Activated gamma-delta T cell (primary cell): ENCODE measurements around the gene LMNA.

Source experiments
- DNase-seq: peaks from one replicate; lab custom pipeline; 2025; lab: John Stamatoyannopoulos, UW

Gene LMNA

GRCh38 chr1:156140879-156141707, 26.6 kb downstream of the LMNA start:
- DNase-seq, result peak; percentile 28

- no peak for DNase-seq
Observed at GRCh38 chr1:156143765-156144489, 29.4 kb downstream of the LMNA start.

GRCh38 chr1:156144742-156145141, 30.2 kb downstream of the LMNA start:
- DNase-seq, result no peak

GRCh38 chr1:156145650-156146019, 31.1 kb downstream of the LMNA start:
- DNase-seq, result no peak

GRCh38 chr1:156146020-156146768, 31.7 kb downstream of the LMNA start:
- DNase-seq, result no peak

- no peak for DNase-seq
Observed at GRCh38 chr1:156146769-156147405, 32.4 kb downstream of the LMNA start.

GRCh38 chr1:156148216-156148615, 33.7 kb downstream of the LMNA start:
- DNase-seq, result no peak

GRCh38 chr1:156149374-156150332, 35.1 kb downstream of the LMNA start:
- DNase-seq, result no peak

- no peak for DNase-seq
Observed at GRCh38 chr1:156150333-156151011, 36.0 kb downstream of the LMNA start.

- DNase-seq, result no peak
Observed at GRCh38 chr1:156151093-156151688, 36.7 kb downstream of the LMNA start.

- no peak for DNase-seq
Observed at GRCh38 chr1:156152628-156153027, 38.1 kb downstream of the LMNA start.

GRCh38 chr1:156153362-156153761, 38.9 kb downstream of the LMNA start, which contains the start of gene SEMA4A:
Gene SEMA4A (plus strand): TSS chr1:156153585. CDS start chr1:156154579, 994 bp downstream.
- no peak for DNase-seq

GRCh38 chr1:156154317-156154749, 39.8 kb downstream of the LMNA start:
- no peak for DNase-seq

- DNase-seq, result no peak
Observed at GRCh38 chr1:156155756-156156510, 41.4 kb downstream of the LMNA start.

- no peak for DNase-seq
Observed at GRCh38 chr1:156157506-156157905, 43.0 kb downstream of the LMNA start.

GRCh38 chr1:156157966-156158365, 43.5 kb downstream of the LMNA start:
- DNase-seq, result no peak

- no peak for DNase-seq
Observed at GRCh38 chr1:156160000-156160742, 45.7 kb downstream of the LMNA start.

GRCh38 chr1:156160743-156161171, 46.2 kb downstream of the LMNA start:
- DNase-seq, result peak; percentile 45
